Measurements from ENCODE around the gene VWCE. TPM values are rescaled to one million over a fixed set of nuclear protein-coding genes. Genes with fewer than 3 reads are reported as not detected.
A peak's percentile ranks its signal among the peaks of the same experiment; 100 is the strongest.

Gene VWCE
- total RNA-seq, 1 donor from 2014 or later, result 34.0 TPM

- no peaks in the 10 kb centered on the region for H3K27me3 Mint-ChIP-seq
- peaks cover 12% of the 10 kb centered on the region for H3K36me3 Mint-ChIP-seq (ENCODE audit: insufficient read depth)
- peak overlapping the region; percentile 97 for H3K27ac Mint-ChIP-seq
- TF ChIP-seq, protein P1, sequence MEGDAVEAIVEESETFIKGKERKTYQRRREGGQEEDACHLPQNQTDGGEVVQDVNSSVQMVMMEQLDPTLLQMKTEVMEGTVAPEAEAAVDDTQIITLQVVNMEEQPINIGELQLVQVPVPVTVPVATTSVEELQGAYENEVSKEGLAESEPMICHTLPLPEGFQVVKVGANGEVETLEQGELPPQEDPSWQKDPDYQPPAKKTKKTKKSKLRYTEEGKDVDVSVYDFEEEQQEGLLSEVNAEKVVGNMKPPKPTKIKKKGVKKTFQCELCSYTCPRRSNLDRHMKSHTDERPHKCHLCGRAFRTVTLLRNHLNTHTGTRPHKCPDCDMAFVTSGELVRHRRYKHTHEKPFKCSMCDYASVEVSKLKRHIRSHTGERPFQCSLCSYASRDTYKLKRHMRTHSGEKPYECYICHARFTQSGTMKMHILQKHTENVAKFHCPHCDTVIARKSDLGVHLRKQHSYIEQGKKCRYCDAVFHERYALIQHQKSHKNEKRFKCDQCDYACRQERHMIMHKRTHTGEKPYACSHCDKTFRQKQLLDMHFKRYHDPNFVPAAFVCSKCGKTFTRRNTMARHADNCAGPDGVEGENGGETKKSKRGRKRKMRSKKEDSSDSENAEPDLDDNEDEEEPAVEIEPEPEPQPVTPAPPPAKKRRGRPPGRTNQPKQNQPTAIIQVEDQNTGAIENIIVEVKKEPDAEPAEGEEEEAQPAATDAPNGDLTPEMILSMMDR (IDR thresholded peaks at IDR 0.05; ENCODE audit: unreplicated experiment), result no peak
- peaks cover 27% of the 10 kb centered on the region for H3K4me1 Mint-ChIP-seq (ENCODE audit: low read depth)
- peak overlapping the region; percentile 97 for H3K4me3 Mint-ChIP-seq (ENCODE audit: low read depth)
- no peak for DNase-seq (ENCODE audit: low spot score, unreplicated experiment)
- no peaks in the 10 kb centered on the region for H3K9me3 Mint-ChIP-seq (ENCODE audit: low read depth)
Observed at GRCh38 chr11:61332281-61332796, 37.2 kb upstream of the VWCE start.

GRCh38 chr11:61331651-61332050 is 36.5 kb upstream of the VWCE start:
- DNase-seq (ENCODE audit: low spot score, unreplicated experiment), result no peak
- TF ChIP-seq, protein P1 (IDR thresholded peaks at IDR 0.05; ENCODE audit: unreplicated experiment), result no peak
- Mint-ChIP-seq H3K4me1 (ENCODE audit: low read depth) (peaks cover 27% of the 10 kb centered on the region), H3K36me3 (ENCODE audit: insufficient read depth) (peaks cover 12% of the 10 kb centered on the region), H3K9me3 (ENCODE audit: low read depth) (no peaks in the 10 kb centered on the region), H3K4me3 (ENCODE audit: low read depth) (peak overlapping the region; percentile 97), H3K27me3 (no peaks in the 10 kb centered on the region), H3K27ac (peak overlapping the region; percentile 97)

DNA sequence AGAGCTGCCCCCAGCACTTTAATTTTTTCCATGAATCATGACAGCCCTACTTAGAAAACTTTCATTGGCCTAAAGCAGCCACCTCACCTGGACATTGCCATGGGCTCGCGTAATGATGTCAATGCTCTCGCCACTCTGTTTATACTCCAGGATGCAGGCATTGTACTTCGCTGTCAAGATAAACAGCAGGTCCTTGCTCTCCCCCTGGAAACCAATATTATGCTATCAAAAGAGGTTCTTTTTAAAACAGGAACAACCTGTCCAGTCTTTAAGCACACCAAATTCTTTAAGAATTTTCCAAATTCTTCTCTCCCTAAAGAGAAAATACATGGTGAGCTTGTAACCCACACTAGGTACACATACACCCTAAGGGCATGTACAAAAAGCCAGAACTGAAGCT is 34.8 kb upstream of the VWCE start:
- Mint-ChIP-seq H3K36me3 (ENCODE audit: insufficient read depth) (peaks cover 14% of the 10 kb centered on the region), H3K4me1 (ENCODE audit: low read depth) (peaks cover 23% of the 10 kb centered on the region), H3K27ac (no peak overlapping the region), H3K4me3 (ENCODE audit: low read depth) (no peak overlapping the region), H3K9me3 (ENCODE audit: low read depth) (no peaks in the 10 kb centered on the region), H3K27me3 (no peaks in the 10 kb centered on the region)
- TF ChIP-seq, protein P1 (IDR thresholded peaks at IDR 0.05; ENCODE audit: unreplicated experiment), result no peak
- no peak for DNase-seq (ENCODE audit: low spot score, unreplicated experiment)

DNA sequence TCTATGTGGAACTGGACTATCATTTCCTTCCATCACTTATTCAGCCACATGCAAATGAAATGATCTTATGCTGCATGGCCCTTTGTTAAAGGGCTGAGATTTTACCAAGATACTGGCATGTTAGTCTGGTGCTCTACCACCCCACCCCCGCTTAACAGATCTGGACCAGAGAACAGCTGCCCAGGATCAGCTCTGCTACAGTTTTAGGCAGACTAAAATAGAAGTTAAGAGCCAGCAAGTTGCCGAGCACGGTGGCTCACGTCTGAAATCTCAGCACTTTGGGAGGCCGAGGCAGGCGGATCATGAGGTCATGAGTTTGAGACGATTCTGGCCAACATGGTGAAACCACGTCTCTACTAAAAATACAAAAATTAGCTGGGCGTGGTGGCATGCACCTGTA is 33.2 kb upstream of the VWCE start:
- Mint-ChIP-seq H3K9me3 (ENCODE audit: low read depth) (no peaks in the 10 kb centered on the region), H3K27ac (no peak overlapping the region), H3K4me3 (ENCODE audit: low read depth) (no peak overlapping the region), H3K36me3 (ENCODE audit: insufficient read depth) (peaks cover 17% of the 10 kb centered on the region), H3K27me3 (no peaks in the 10 kb centered on the region), H3K4me1 (ENCODE audit: low read depth) (peaks cover 20% of the 10 kb centered on the region)
- DNase-seq (ENCODE audit: low spot score, unreplicated experiment), result no peak
- TF ChIP-seq, protein P1 (IDR thresholded peaks at IDR 0.05; ENCODE audit: unreplicated experiment), result no peak

DNA sequence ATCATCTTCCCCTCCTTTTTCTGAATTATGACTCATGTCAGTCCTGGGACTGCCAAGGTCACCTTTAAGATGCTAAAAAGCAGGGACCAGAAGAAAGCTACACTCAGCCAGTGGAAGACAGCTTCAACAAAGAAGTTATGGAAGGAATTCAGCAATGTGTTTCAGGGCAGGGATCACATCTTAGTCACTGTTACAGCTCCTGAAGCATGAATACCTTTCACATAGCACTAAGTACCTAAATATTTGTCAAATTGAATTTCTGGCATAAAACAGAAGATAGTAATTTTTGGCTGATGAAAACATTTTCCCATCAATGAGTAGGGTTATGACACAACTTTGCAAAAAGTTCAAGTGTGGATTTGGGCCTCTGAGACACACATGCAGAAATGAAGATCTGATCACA is 32.6 kb upstream of the VWCE start:
- Mint-ChIP-seq H3K4me3 (ENCODE audit: low read depth) (no peak overlapping the region), H3K4me1 (ENCODE audit: low read depth) (peaks cover 20% of the 10 kb centered on the region), H3K9me3 (ENCODE audit: low read depth) (no peaks in the 10 kb centered on the region), H3K27ac (no peak overlapping the region), H3K36me3 (ENCODE audit: insufficient read depth) (peaks cover 23% of the 10 kb centered on the region), H3K27me3 (no peaks in the 10 kb centered on the region)
- TF ChIP-seq, protein P1 (IDR thresholded peaks at IDR 0.05; ENCODE audit: unreplicated experiment), result no peak
- no peak for DNase-seq (ENCODE audit: low spot score, unreplicated experiment)

All from progenitor cell of endocrine pancreas (in vitro differentiated cells).